ENCODE results near the gene KCNE1.
A peak's percentile ranks its signal among the peaks of the same experiment; 100 is the strongest.

The KCNE1 gene

GRCh38 chr21:34534522-34534921 lies 22.5 kb upstream of the KCNE1 start:
- FAIRE-seq: no peak

- no peak for FAIRE-seq
Observed at GRCh38 chr21:34533938-34534337, 21.9 kb upstream of the KCNE1 start.

- no peak for FAIRE-seq
Observed at GRCh38 chr21:34531399-34531798, 19.4 kb upstream of the KCNE1 start.

GRCh38 chr21:34530261-34530660 lies 18.3 kb upstream of the KCNE1 start:
- no peak for FAIRE-seq

- no peak for FAIRE-seq
Observed at GRCh38 chr21:34528131-34528561, 16.1 kb upstream of the KCNE1 start.

- FAIRE-seq: peak; percentile 62
Observed at GRCh38 chr21:34526618-34527290, 14.7 kb upstream of the KCNE1 start.

- FAIRE-seq: no peak
Observed at GRCh38 chr21:34526241-34526617, 14.2 kb upstream of the KCNE1 start.

- no peak for FAIRE-seq
Observed at GRCh38 chr21:34524646-34525601, 12.9 kb upstream of the KCNE1 start.

- FAIRE-seq: no peak
Observed at GRCh38 chr21:34523019-34523555, 11.1 kb upstream of the KCNE1 start.

- FAIRE-seq: no peak
Observed at GRCh38 chr21:34522284-34522683, 10.3 kb upstream of the KCNE1 start.

- FAIRE-seq: no peak
Observed at GRCh38 chr21:34521561-34521960, 9.6 kb upstream of the KCNE1 start.

- no peak for FAIRE-seq
Observed at GRCh38 chr21:34520764-34521508, 8.9 kb upstream of the KCNE1 start.

GRCh38 chr21:34520281-34520680 lies 8.3 kb upstream of the KCNE1 start:
- FAIRE-seq: no peak

- no peak for FAIRE-seq
Observed at GRCh38 chr21:34519694-34520093, 7.7 kb upstream of the KCNE1 start.

GRCh38 chr21:34519016-34519415 lies 7.0 kb upstream of the KCNE1 start:
- no peak for FAIRE-seq

GRCh38 chr21:34518301-34518700 lies 6.3 kb upstream of the KCNE1 start:
- no peak for FAIRE-seq

- no peak for FAIRE-seq
Observed at GRCh38 chr21:34517491-34518245, 5.7 kb upstream of the KCNE1 start.

- no peak for FAIRE-seq
Observed at GRCh38 chr21:34517039-34517438, 5.0 kb upstream of the KCNE1 start.

GRCh38 chr21:34514576-34515115 lies 2.6 kb upstream of the KCNE1 start:
- no peak for FAIRE-seq

- no peak for FAIRE-seq
Observed at GRCh38 chr21:34513129-34513675, 1.2 kb upstream of the KCNE1 start.

- FAIRE-seq: no peak
Observed at GRCh38 chr21:34511181-34511580, 829 bp downstream of the KCNE1 start.

Measured in colon (tissue), 2 donors.